Gastrocnemius medialis (tissue), 4 donors: ENCODE data around the gene FGFBP1.

Experiments
- CTCF ChIP-seq, 5 experiments: fragments of 450-650 bp in 3 of 5; fragments of 200-600 bp in 2 of 5; sonication (generic) in 2 of 5; IDR thresholded peaks in 4 of 5; conservative IDR thresholded peaks in 1 of 5; 1 replicate in 4 of 5; 2 replicates in 1 of 5; pipeline ENCODE4 v1.5.1; 2016 to 2019; ENCODE audit warnings: antibody characterized with exemption in 5 of 5, mild to moderate bottlenecking in 3 of 5, moderate library complexity in 3 of 5
- POLR2A ChIP-seq, 2 donors: fragments of 450-650 bp; IDR thresholded peaks; one replicate each; pipeline ENCODE4 v1.6.1; 2017; ENCODE audit warnings: antibody characterized with exemption in 2 of 2, mild to moderate bottlenecking in 2 of 2, moderate library complexity in 2 of 2

- TF ChIP-seq CTCF (IDR thresholded peaks at IDR 0.05 in 4 of 5, conservative IDR thresholded peaks at IDR 0.05 in 1 of 5) = no peak
- TF ChIP-seq POLR2A (IDR thresholded peaks at IDR 0.05) = no peak
Measured at GRCh38 chr4:15963001-15963451, 24.5 kb upstream of the FGFBP1 start, which contains the start of gene FGFBP2.
